ENCODE data around the gene ITPRID1.

Gene ITPRID1

GRCh38 chr7:31602041-31602625 lies 88.2 kb downstream of the ITPRID1 start:
- TF ChIP-seq Cebpa-rat (IDR thresholded peaks at IDR 0.05) = no peak
- no peaks in the 10 kb centered on the region for H3K4me1 ChIP-seq
- H3K4me2 ChIP-seq = no peak overlapping the region
- no peaks in the 10 kb centered on the region for H3K36me3 ChIP-seq
- no peaks in the 10 kb centered on the region for H3K9me3 ChIP-seq
- no peak overlapping the region for H3K27ac ChIP-seq
- H3K9ac ChIP-seq = no peak overlapping the region
- H3K27me3 ChIP-seq = no peaks in the 10 kb centered on the region
- H3K4me3 ChIP-seq = no peak overlapping the region
- H4K20me1 ChIP-seq = no peaks in the 10 kb centered on the region

DNA sequence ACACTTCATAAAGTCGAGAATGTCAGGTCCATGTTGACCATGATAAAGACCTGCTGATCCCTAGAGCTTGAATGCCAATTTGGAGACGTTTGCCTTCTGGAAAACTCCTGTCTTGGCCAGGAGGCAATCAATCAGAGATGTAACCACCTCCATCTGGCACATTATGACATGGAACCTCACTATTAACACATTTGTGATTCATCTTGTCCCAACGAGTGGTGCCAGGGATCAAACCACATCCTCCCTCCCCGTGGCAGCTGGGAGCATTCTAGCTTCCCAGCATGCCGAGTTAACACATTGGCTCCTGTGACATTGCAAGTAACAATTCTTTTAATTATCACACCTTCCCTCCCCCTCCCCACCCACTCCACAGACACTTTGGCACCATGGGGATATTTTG lies 89.2 kb downstream of the ITPRID1 start:
- Histone ChIP-seq H3K9ac (no peak overlapping the region), H3K27ac (no peak overlapping the region), H4K20me1 (no peaks in the 10 kb centered on the region), H3K9me3 (no peaks in the 10 kb centered on the region), H3K4me1 (no peaks in the 10 kb centered on the region), H3K27me3 (no peaks in the 10 kb centered on the region), H3K4me2 (no peak overlapping the region), H3K36me3 (no peaks in the 10 kb centered on the region), H3K4me3 (no peak overlapping the region)
- TF ChIP-seq Cebpa-rat (IDR thresholded peaks at IDR 0.05) = no peak

- Histone ChIP-seq H3K9ac (no peak overlapping the region), H4K20me1 (no peaks in the 10 kb centered on the region), H3K4me1 (no peaks in the 10 kb centered on the region), H3K36me3 (no peaks in the 10 kb centered on the region), H3K27me3 (no peaks in the 10 kb centered on the region), H3K4me3 (no peak overlapping the region), H3K9me3 (no peaks in the 10 kb centered on the region), H3K27ac (no peak overlapping the region), H3K4me2 (no peak overlapping the region)
- no peak for TF ChIP-seq Cebpa-rat (IDR thresholded peaks at IDR 0.05)
Measured at GRCh38 chr7:31613604-31614003, 99.7 kb downstream of the ITPRID1 start.

DNA sequence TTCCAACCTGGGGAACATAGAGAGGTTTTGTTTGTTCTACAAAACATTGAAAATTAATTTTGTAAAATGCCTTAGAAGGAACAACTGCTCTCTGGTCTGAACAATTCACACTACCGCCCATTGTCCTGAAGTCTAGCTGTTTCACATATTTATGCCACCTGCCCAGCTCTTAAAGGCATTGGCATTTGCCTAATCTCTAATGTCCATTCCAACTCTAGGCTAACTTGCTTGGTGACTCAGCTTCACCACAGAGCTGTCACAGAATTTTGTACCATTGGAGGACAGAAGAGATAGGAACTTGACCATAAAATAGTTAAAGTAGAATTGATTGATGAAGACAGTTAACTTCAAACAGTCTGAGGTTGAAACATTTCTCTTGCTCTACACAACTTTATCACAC lies 119.6 kb downstream of the ITPRID1 start:
- Histone ChIP-seq H3K4me2 (no peak overlapping the region), H4K20me1 (no peaks in the 10 kb centered on the region), H3K36me3 (no peaks in the 10 kb centered on the region), H3K9me3 (no peaks in the 10 kb centered on the region), H3K27me3 (no peaks in the 10 kb centered on the region), H3K4me3 (no peak overlapping the region), H3K4me1 (no peaks in the 10 kb centered on the region), H3K9ac (no peak overlapping the region), H3K27ac (no peak overlapping the region)
- TF ChIP-seq Cebpa-rat (IDR thresholded peaks at IDR 0.05) = no peak

DNA sequence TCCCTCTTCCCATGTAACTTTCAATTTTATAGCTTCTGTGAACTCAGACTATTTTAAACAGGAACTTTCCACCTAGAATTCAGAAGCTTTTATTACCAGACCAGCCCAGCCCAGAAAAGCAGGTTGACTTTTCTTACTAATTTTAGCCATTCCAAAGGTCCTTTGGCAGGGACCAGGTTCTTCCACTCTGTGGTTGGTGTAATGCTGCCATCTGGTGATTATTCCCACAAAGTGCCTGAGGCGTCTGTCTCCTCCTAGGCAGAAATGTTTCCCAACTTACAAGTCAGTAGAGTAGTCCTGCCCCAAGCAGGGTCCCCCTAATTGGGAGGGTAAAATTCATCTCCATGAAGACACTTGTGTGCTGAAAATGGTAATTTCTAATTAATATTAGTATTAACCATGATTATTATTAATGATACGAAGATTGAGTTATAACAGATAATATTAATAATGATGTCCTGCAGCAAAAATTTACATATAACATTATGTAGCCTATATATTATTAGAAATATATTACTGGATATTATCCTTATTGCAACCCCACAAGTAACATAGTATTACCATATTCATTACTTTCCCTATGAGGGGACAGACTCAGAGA lies 120.1 kb downstream of the ITPRID1 start:
- no peaks in the 10 kb centered on the region for H3K27me3 ChIP-seq
- H4K20me1 ChIP-seq = no peaks in the 10 kb centered on the region
- no peaks in the 10 kb centered on the region for H3K9me3 ChIP-seq
- H3K4me1 ChIP-seq = no peaks in the 10 kb centered on the region
- no peaks in the 10 kb centered on the region for H3K36me3 ChIP-seq
- H3K9ac ChIP-seq = no peak overlapping the region
- no peak overlapping the region for H3K4me3 ChIP-seq
- H3K27ac ChIP-seq = no peak overlapping the region
- no peak overlapping the region for H3K4me2 ChIP-seq
- no peak for TF ChIP-seq Cebpa-rat (IDR thresholded peaks at IDR 0.05)

GRCh38 chr7:31640381-31640780 lies 126.5 kb downstream of the ITPRID1 start:
- Histone ChIP-seq H3K4me2 (no peak overlapping the region), H3K9ac (no peak overlapping the region), H3K4me3 (no peak overlapping the region), H3K27ac (no peak overlapping the region), H3K36me3 (no peaks in the 10 kb centered on the region), H3K4me1 (no peaks in the 10 kb centered on the region), H4K20me1 (no peaks in the 10 kb centered on the region), H3K27me3 (no peaks in the 10 kb centered on the region), H3K9me3 (no peaks in the 10 kb centered on the region)
- no peak for TF ChIP-seq Cebpa-rat (IDR thresholded peaks at IDR 0.05)

DNA sequence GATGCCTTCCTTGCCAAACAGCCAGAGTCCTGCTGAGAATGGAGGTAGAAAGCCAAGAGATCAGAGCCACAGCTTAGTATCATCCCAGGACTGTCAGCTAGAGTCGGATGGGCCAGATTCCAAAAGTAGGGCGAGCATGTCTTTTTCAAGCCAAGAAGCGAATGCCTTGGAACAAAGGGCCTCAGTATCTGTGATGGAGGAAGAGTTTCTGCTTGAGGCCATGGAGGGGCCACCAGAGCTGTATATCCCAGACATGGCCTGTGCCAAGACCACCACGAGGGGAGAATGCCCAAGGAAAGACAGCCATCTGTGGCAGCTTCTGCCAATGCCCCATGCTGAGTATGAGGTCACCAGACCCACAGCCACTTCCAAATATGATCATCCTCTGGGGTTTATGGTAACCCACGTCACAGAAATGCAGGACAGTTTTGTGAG lies 128.8 kb downstream of the ITPRID1 start:
- TF ChIP-seq Cebpa-rat (IDR thresholded peaks at IDR 0.05) = no peak
- H3K9ac ChIP-seq = no peak overlapping the region
- H3K4me2 ChIP-seq = no peak overlapping the region
- H3K4me3 ChIP-seq = no peak overlapping the region
- no peaks in the 10 kb centered on the region for H3K36me3 ChIP-seq
- no peak overlapping the region for H3K27ac ChIP-seq
- no peaks in the 10 kb centered on the region for H3K27me3 ChIP-seq
- H3K9me3 ChIP-seq = no peaks in the 10 kb centered on the region
- H4K20me1 ChIP-seq = no peaks in the 10 kb centered on the region
- H3K4me1 ChIP-seq = no peaks in the 10 kb centered on the region

DNA sequence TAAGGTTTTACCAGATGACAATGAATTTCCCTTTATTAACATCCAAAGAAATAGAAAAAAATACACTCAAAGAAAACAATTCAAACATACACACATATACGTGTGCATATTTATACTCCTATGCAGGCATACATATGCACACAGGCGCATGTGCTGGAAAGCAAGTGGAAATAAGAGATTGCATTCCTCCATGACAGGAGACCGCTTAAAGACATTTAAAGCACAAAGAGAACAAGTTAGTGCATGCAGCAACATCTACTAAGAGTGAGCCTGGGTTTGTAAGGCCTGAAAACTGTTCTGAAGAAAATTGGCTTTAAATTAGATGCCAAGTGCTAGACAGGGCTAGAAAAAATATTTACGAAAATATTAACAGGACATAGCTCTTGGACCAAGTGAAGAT lies 133.1 kb downstream of the ITPRID1 start:
- TF ChIP-seq Cebpa-rat (IDR thresholded peaks at IDR 0.05) = no peak
- Histone ChIP-seq H3K4me1 (no peaks in the 10 kb centered on the region), H3K36me3 (no peaks in the 10 kb centered on the region), H3K4me3 (no peak overlapping the region), H3K9ac (no peak overlapping the region), H3K27me3 (no peaks in the 10 kb centered on the region), H4K20me1 (no peaks in the 10 kb centered on the region), H3K27ac (no peak overlapping the region), H3K4me2 (no peak overlapping the region), H3K9me3 (no peaks in the 10 kb centered on the region)

- no peak overlapping the region for H3K4me2 ChIP-seq
- H3K9ac ChIP-seq = no peak overlapping the region
- H3K4me3 ChIP-seq = no peak overlapping the region
- no peaks in the 10 kb centered on the region for H3K4me1 ChIP-seq
- TF ChIP-seq Cebpa-rat (IDR thresholded peaks at IDR 0.05) = no peak
- H3K27ac ChIP-seq = no peak overlapping the region
- no peaks in the 10 kb centered on the region for H4K20me1 ChIP-seq
- H3K27me3 ChIP-seq = no peaks in the 10 kb centered on the region
- H3K9me3 ChIP-seq = no peaks in the 10 kb centered on the region
- no peaks in the 10 kb centered on the region for H3K36me3 ChIP-seq
Measured at GRCh38 chr7:31647511-31647910, 133.6 kb downstream of the ITPRID1 start.

DNA sequence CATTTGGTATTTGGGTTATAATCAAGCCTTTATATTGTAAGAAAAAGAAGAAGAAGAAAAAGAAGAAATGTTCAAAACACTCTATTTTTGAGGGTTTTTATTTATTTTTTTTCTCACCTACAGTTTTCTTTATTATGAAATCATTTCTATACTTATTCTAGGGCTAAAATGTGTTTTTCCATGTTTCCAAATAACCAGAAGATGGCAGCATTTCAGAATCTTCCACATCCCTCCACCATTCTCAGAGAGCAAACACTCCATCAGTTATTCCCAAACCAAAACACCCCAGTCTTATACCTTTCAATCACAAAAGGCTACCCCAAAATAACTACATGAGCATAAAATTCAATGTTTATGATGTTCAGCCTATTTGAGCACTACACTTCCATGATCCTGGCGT lies 134.4 kb downstream of the ITPRID1 start:
- Histone ChIP-seq H3K4me1 (no peaks in the 10 kb centered on the region), H3K9me3 (no peaks in the 10 kb centered on the region), H3K4me3 (no peak overlapping the region), H3K27me3 (no peaks in the 10 kb centered on the region), H3K9ac (no peak overlapping the region), H4K20me1 (no peaks in the 10 kb centered on the region), H3K4me2 (no peak overlapping the region), H3K27ac (no peak overlapping the region), H3K36me3 (no peaks in the 10 kb centered on the region)
- TF ChIP-seq Cebpa-rat (IDR thresholded peaks at IDR 0.05) = no peak

GRCh38 chr7:31648880-31649279 lies 135.0 kb downstream of the ITPRID1 start:
- Histone ChIP-seq H3K36me3 (no peaks in the 10 kb centered on the region), H3K27ac (no peak overlapping the region), H3K4me2 (no peak overlapping the region), H3K9ac (no peak overlapping the region), H3K4me3 (no peak overlapping the region), H4K20me1 (no peaks in the 10 kb centered on the region), H3K9me3 (no peaks in the 10 kb centered on the region), H3K4me1 (no peaks in the 10 kb centered on the region), H3K27me3 (no peaks in the 10 kb centered on the region)
- no peak for TF ChIP-seq Cebpa-rat (IDR thresholded peaks at IDR 0.05)

Measured in BLaER1 (cell line).